ENCODE measurements around the gene TSSC4.

The TSSC4 gene

GRCh38 chr11:2420502-2421225 is 20.1 kb downstream of the TSSC4 start:
- Histone ChIP-seq H3K27me3 (ENCODE audit: insufficient read depth, low read length) (no peaks in the 10 kb centered on the region), H3K9me3 (ENCODE audit: low read length) (no peaks in the 10 kb centered on the region), H3K4me3 (ENCODE audit: low read depth, low read length, poor library complexity, severe bottlenecking) (no peak overlapping the region), H3K9me2 (ENCODE audit: low read depth, low read length) (no peaks in the 10 kb centered on the region), H3K4me2 (ENCODE audit: low read length) (no peak overlapping the region), H3K27ac (ENCODE audit: low read depth, low read length, poor library complexity, severe bottlenecking) (no peak overlapping the region), H2AFZ (ENCODE audit: low read length) (no peak overlapping the region), H3K36me3 (ENCODE audit: insufficient read depth, low read length) (no peaks in the 10 kb centered on the region), H3K79me2 (ENCODE audit: insufficient read depth, low read length) (no peaks in the 10 kb centered on the region), H3K9ac (ENCODE audit: low read length) (no peak overlapping the region), H3F3A (ENCODE audit: insufficient read depth, low read length) (no peaks in the 10 kb centered on the region), H4K20me1 (ENCODE audit: insufficient read depth, low read length) (no peaks in the 10 kb centered on the region), H3K4me1 (ENCODE audit: insufficient read depth, low read length, severe bottlenecking) (no peaks in the 10 kb centered on the region)
- TF ChIP-seq EZH2 (IDR thresholded peaks at IDR 0.05; ENCODE audit: borderline replicate concordance, low read length) (no peak), CTCF (IDR thresholded peaks at IDR 0.05; ENCODE audit: low read length) (peak; percentile 75)

- Histone ChIP-seq H4K20me1 (ENCODE audit: insufficient read depth, low read length) (no peaks in the 10 kb centered on the region), H3K27ac (ENCODE audit: low read depth, low read length, poor library complexity, severe bottlenecking) (no peak overlapping the region), H3K9me2 (ENCODE audit: low read depth, low read length) (no peaks in the 10 kb centered on the region), H2AFZ (ENCODE audit: low read length) (no peak overlapping the region), H3K9ac (ENCODE audit: low read length) (no peak overlapping the region), H3K27me3 (ENCODE audit: insufficient read depth, low read length) (no peaks in the 10 kb centered on the region), H3K4me2 (ENCODE audit: low read length) (no peak overlapping the region), H3K79me2 (ENCODE audit: insufficient read depth, low read length) (no peaks in the 10 kb centered on the region), H3K4me3 (ENCODE audit: low read depth, low read length, poor library complexity, severe bottlenecking) (no peak overlapping the region), H3F3A (ENCODE audit: insufficient read depth, low read length) (no peaks in the 10 kb centered on the region), H3K9me3 (ENCODE audit: low read length) (no peaks in the 10 kb centered on the region), H3K36me3 (ENCODE audit: insufficient read depth, low read length) (no peaks in the 10 kb centered on the region), H3K4me1 (ENCODE audit: insufficient read depth, low read length, severe bottlenecking) (no peaks in the 10 kb centered on the region)
- TF ChIP-seq EZH2 (IDR thresholded peaks at IDR 0.05; ENCODE audit: borderline replicate concordance, low read length) (no peak), CTCF (IDR thresholded peaks at IDR 0.05; ENCODE audit: low read length) (no peak)
Measured at GRCh38 chr11:2421226-2421994, 20.9 kb downstream of the TSSC4 start.

- no peak overlapping the region for H3K4me2 ChIP-seq (ENCODE audit: low read length)
- no peaks in the 10 kb centered on the region for H4K20me1 ChIP-seq (ENCODE audit: insufficient read depth, low read length)
- H3K27ac ChIP-seq (ENCODE audit: low read depth, low read length, poor library complexity, severe bottlenecking) = no peak overlapping the region
- no peaks in the 10 kb centered on the region for H3K4me1 ChIP-seq (ENCODE audit: insufficient read depth, low read length, severe bottlenecking)
- H3K27me3 ChIP-seq (ENCODE audit: insufficient read depth, low read length) = no peaks in the 10 kb centered on the region
- H3K79me2 ChIP-seq (ENCODE audit: insufficient read depth, low read length) = no peaks in the 10 kb centered on the region
- no peaks in the 10 kb centered on the region for H3K36me3 ChIP-seq (ENCODE audit: insufficient read depth, low read length)
- H3K9ac ChIP-seq (ENCODE audit: low read length) = no peak overlapping the region
- H3K4me3 ChIP-seq (ENCODE audit: low read depth, low read length, poor library complexity, severe bottlenecking) = no peak overlapping the region
- no peaks in the 10 kb centered on the region for H3K9me3 ChIP-seq (ENCODE audit: low read length)
- no peak overlapping the region for H2AFZ ChIP-seq (ENCODE audit: low read length)
- no peaks in the 10 kb centered on the region for H3K9me2 ChIP-seq (ENCODE audit: low read depth, low read length)
- no peak for TF ChIP-seq EZH2 (IDR thresholded peaks at IDR 0.05; ENCODE audit: borderline replicate concordance, low read length)
- TF ChIP-seq CTCF (IDR thresholded peaks at IDR 0.05; ENCODE audit: low read length) = no peak
- H3F3A ChIP-seq (ENCODE audit: insufficient read depth, low read length) = no peaks in the 10 kb centered on the region
Measured at GRCh38 chr11:2421996-2422395, 21.4 kb downstream of the TSSC4 start.
